ENCODE measurements around the gene MTHFS. TPM values are rescaled to one million over a fixed set of nuclear protein-coding genes. Genes with fewer than 3 reads are reported as not detected.

The MTHFS gene
- polyA plus RNA-seq, 1 donor (not counting 4 experiments of a cell fraction or from before 2014, with no cell fraction given) = 33.8 TPM

DNA sequence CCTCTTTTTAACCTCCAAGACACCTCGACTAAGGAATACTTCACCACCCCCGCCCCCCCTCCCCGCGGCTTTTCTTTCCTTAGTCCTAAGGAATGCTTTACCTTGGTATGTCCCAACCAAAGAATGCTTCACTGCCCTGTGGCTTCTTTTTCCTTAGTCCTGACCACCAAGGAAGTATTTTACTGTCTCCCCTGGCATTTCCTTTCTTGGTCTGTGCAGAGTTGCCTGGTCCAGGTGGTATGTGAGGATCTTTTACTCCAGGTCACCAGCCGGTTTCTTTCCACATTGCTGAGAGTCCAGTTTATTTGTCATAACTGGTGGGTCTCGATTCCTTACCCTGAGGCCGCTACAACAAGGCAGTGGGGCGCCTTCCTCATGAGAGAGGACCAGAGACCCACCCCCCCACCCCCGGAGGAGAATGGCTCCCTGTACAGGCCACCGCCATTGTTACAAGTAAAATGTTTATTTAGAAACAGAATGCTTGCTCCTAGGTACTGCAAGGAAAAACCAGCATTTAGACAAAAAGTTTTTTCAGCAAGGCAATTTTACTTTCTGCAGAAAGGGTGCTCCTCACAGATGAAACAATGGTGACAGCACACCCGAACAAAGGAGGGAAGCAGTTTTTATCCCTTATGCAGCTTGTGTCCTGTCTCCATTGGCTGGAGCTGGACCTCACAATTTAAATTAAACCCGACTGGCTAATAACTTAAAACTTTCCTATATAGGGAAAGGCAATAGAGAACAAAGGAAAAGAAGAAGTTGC lies 23.1 kb upstream of the MTHFS start:
- no peak for DNase-seq (ENCODE audit: low read depth, low spot score)

DNA sequence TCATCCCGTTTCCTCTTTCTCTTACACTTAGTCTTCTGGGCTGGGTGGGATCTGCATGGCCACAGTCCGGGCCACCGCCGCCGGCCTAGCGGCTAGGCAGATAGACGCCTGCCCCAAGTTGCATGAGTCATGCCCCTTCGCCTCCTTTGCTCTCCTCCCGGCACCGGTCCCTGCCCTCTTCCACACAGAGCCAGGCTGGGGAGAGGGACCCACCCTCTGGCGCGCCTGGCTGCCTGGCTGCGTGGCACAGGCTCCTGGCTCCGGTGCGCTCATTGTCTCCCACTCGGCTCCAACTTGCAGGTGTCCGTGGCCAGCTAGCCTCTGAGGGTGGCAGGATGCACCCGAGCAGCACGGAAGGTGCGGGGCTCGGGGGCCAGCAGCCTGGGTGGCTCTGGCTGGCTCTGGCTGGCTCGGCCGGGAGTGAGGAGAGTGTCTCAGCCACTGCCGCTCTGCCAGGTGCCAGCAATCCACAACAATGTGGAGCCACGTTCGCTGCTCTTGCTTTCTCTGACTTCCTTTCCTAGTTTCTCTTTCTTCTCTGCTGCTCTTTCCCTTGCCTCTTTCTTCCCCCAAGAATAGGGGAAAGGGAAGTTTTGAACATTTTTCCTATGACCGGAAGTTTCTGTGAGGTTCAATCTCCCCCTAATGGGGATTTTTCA lies 22.4 kb upstream of the MTHFS start:
- FAIRE-seq = no peak
- dilution Hi-C loops (cut with MboI; ENCODE audit: extremely low pct_ligation_motif_present, low sequenced_read_pairs) = no loop called here
- H3K9me3 ChIP-seq (ENCODE audit: control insufficient read depth, low read depth, low read length) = peaks cover 15% of the 10 kb centered on the region

More for the DNA sequence above, 23.1 kb upstream of the MTHFS start:
- Histone ChIP-seq H3K4me2 (ENCODE audit: control insufficient read depth, extremely low read depth, insufficient read depth, low read depth, low read length) (no peak overlapping the region), H3K4me3 (ENCODE audit: control insufficient read depth in 2 of 3, extremely low read depth in 1 of 3, insufficient read depth in 2 of 3, low read depth in 1 of 3, low read length in 3 of 3) (no peak overlapping the region), H3K9me3 (ENCODE audit: control insufficient read depth, low read depth, low read length) (peaks cover 15% of the 10 kb centered on the region), H3K9me1 (ENCODE audit: control insufficient read depth, extremely low read depth, insufficient read depth, low read length) (no peaks in the 10 kb centered on the region), H3K36me3 (ENCODE audit: control insufficient read depth in 2 of 2, extremely low read depth in 1 of 2, insufficient read depth in 2 of 2, low read length in 2 of 2) (peaks cover 0 to 8% of the 10 kb centered on the region in 2 experiments), H3K9ac (ENCODE audit: control insufficient read depth, extremely low read depth, insufficient read depth, low read length) (no peak overlapping the region), H3K79me2 (ENCODE audit: control insufficient read depth, insufficient read depth, low read length) (peaks cover 27% of the 10 kb centered on the region), H3K27ac (ENCODE audit: control insufficient read depth, insufficient read depth, low read length) (no peak overlapping the region), H3K4me1 (ENCODE audit: control insufficient read depth, extremely low read depth, insufficient read depth, low read length) (no peaks in the 10 kb centered on the region), H4K20me1 (ENCODE audit: control insufficient read depth, extremely low read depth, insufficient read depth, low read length) (no peaks in the 10 kb centered on the region), H2AFZ (ENCODE audit: control insufficient read depth, low read length) (no peak overlapping the region), H3K27me3 (ENCODE audit: control insufficient read depth, extremely low read depth, insufficient read depth, low read length) (no peaks in the 10 kb centered on the region)
- dilution Hi-C loops (cut with MboI; ENCODE audit: extremely low pct_ligation_motif_present, low sequenced_read_pairs) = no loop called here
- TF ChIP-seq, protein P1, sequence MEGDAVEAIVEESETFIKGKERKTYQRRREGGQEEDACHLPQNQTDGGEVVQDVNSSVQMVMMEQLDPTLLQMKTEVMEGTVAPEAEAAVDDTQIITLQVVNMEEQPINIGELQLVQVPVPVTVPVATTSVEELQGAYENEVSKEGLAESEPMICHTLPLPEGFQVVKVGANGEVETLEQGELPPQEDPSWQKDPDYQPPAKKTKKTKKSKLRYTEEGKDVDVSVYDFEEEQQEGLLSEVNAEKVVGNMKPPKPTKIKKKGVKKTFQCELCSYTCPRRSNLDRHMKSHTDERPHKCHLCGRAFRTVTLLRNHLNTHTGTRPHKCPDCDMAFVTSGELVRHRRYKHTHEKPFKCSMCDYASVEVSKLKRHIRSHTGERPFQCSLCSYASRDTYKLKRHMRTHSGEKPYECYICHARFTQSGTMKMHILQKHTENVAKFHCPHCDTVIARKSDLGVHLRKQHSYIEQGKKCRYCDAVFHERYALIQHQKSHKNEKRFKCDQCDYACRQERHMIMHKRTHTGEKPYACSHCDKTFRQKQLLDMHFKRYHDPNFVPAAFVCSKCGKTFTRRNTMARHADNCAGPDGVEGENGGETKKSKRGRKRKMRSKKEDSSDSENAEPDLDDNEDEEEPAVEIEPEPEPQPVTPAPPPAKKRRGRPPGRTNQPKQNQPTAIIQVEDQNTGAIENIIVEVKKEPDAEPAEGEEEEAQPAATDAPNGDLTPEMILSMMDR (optimal IDR thresholded peaks at IDR 0.05 in 1 of 3, IDR thresholded peaks at IDR 0.05 in 1 of 3, conservative IDR thresholded peaks at IDR 0.05 in 1 of 3; ENCODE audit: extremely low read depth in 1 of 3, insufficient read depth in 2 of 3, low read length in 3 of 3) = no peak
- no peak for TF ChIP-seq EZH2 (IDR thresholded peaks at IDR 0.05; ENCODE audit: low read length)
- FAIRE-seq = no peak

More for the DNA sequence above, 22.4 kb upstream of the MTHFS start:
- Histone ChIP-seq H3K9me1 (ENCODE audit: control insufficient read depth, extremely low read depth, insufficient read depth, low read length) (no peaks in the 10 kb centered on the region), H3K4me2 (ENCODE audit: control insufficient read depth, extremely low read depth, insufficient read depth, low read depth, low read length) (no peak overlapping the region), H3K27me3 (ENCODE audit: control insufficient read depth, extremely low read depth, insufficient read depth, low read length) (no peaks in the 10 kb centered on the region), H3K79me2 (ENCODE audit: control insufficient read depth, insufficient read depth, low read length) (peaks cover 27% of the 10 kb centered on the region), H3K36me3 (ENCODE audit: control insufficient read depth in 2 of 2, extremely low read depth in 1 of 2, insufficient read depth in 2 of 2, low read length in 2 of 2) (peaks cover 0 to 10% of the 10 kb centered on the region in 2 experiments), H2AFZ (ENCODE audit: control insufficient read depth, low read length) (no peak overlapping the region), H3K27ac (ENCODE audit: control insufficient read depth, insufficient read depth, low read length) (no peak overlapping the region), H3K9ac (ENCODE audit: control insufficient read depth, extremely low read depth, insufficient read depth, low read length) (no peak overlapping the region), H3K4me1 (ENCODE audit: control insufficient read depth, extremely low read depth, insufficient read depth, low read length) (no peaks in the 10 kb centered on the region), H3K4me3 (ENCODE audit: control insufficient read depth in 2 of 3, extremely low read depth in 1 of 3, insufficient read depth in 2 of 3, low read depth in 1 of 3, low read length in 3 of 3) (no peak overlapping the region), H4K20me1 (ENCODE audit: control insufficient read depth, extremely low read depth, insufficient read depth, low read length) (no peaks in the 10 kb centered on the region)
- DNase-seq (ENCODE audit: low read depth, low spot score) = no peak
- TF ChIP-seq EZH2 (IDR thresholded peaks at IDR 0.05; ENCODE audit: low read length) = no peak
- TF ChIP-seq, protein P1 (optimal IDR thresholded peaks at IDR 0.05 in 1 of 3, IDR thresholded peaks at IDR 0.05 in 1 of 3, conservative IDR thresholded peaks at IDR 0.05 in 1 of 3; ENCODE audit: extremely low read depth in 1 of 3, insufficient read depth in 2 of 3, low read length in 3 of 3) = no peak
